Cardiac muscle cell (in vitro differentiated cells and primary cell): ENCODE results near the gene AREG. TPM values are rescaled to one million over a fixed set of nuclear protein-coding genes. Genes with fewer than 3 reads are reported as not detected.

ENCODE experiments used
- DNase-seq, 2 donors: peaks; one replicate each; pipeline versions ENCODE4 v3.0.0 to v3.0.0-alpha.2; 2010 to 2017; ENCODE audit warnings: low read depth in 1 of 2, low spot score in 1 of 2
- H3K27ac ChIP-seq: fragments of 200-600 bp; sonication (generic); 2 replicates; pipeline ENCODE4 v1.5.1; 2016
- H3K27me3 ChIP-seq: fragments of 200-600 bp; sonication (generic); 2 replicates; pipeline ENCODE4 v1.6.0; 2016; ENCODE audit warnings: control low read depth
- H3K36me3 ChIP-seq: fragments of 200-600 bp; sonication (generic); 2 replicates; pipeline ENCODE4 v1.5.1; 2016; ENCODE audit warnings: control low read depth
- H3K4me1 ChIP-seq: fragments of 200-600 bp; sonication (generic); 2 replicates; pipeline ENCODE4 v1.8.1; 2017; ENCODE audit warnings: low read depth, mild to moderate bottlenecking, mixed run types
- H3K4me3 ChIP-seq: fragments of 200-600 bp; sonication (generic); 2 replicates; pipeline ENCODE4 v1.5.1; 2016; ENCODE audit warnings: mild to moderate bottlenecking
- H3K9me3 ChIP-seq: fragments of 200-600 bp; sonication (generic); 2 replicates; pipeline ENCODE4 v1.5.1; 2017; ENCODE audit warnings: low read depth, mild to moderate bottlenecking, control low read depth
- polyA plus RNA-seq: library from polyadenylated mRNA; unstranded; fragments of >200 nt; fragmentation: Nextera tagmentation; extraction: Ambion mirVana; gene quantifications from 2 replicates; pipeline ENCODE4 v1.2.1, GENCODE V29; 2016
- total RNA-seq: library from RNA; depleted of rRNA; stranded (reverse); fragments of >200 nt; gene quantifications from 2 replicates; pipeline ENCODE4 v1.2.3, GENCODE V29; 2016
- TF ChIP-seq, protein P1 (sequence below): IDR thresholded peaks from 2 replicates; pipeline ENCODE4 v1.5.1; 2012; ENCODE audit warnings: low read depth, mild to moderate bottlenecking, low read length

The AREG gene
- total and polyA plus RNA-seq, 2 experiments from 2014 or later = 0.65 TPM; not detected in 1

DNA sequence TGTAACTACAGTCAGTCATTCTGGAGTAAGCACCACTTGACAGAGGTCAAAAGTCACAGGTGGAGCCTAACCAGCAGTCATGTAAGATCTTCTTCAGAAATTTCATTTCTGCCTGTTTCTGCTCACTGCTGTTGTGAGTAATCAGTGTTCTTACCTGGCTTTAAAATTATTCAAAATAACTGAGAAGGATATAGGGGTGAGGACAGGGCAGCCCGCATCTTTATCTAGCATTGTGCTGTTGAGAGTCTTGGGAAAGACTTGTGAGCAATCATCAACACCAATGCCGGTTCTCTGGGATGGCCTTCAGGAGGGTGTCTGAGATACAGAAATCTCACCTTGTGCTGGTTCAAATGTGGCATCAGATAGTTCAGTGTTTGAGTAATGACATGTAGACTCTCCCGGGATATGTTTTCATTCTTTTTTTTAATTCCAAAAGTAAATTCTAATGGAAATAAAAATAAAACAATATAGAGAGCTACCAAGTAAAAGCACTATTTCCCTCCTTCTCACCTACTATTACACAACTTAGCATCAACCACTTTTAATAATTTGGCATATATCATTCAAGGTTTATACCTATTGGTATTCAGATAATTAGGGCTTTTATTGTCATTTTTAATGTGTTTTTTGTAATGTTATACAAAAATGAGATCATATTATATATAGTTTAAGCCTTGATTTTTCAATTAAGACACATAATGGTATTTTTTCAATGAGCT lies 37.1 kb downstream of the AREG start:
- Histone ChIP-seq H3K4me3 (no peak overlapping the region), H3K27me3 (no peaks in the 10 kb centered on the region), H3K4me1 (no peaks in the 10 kb centered on the region), H3K27ac (no peak overlapping the region), H3K9me3 (no peaks in the 10 kb centered on the region), H3K36me3 (no peaks in the 10 kb centered on the region)
- no peak for DNase-seq
- TF ChIP-seq, protein P1, sequence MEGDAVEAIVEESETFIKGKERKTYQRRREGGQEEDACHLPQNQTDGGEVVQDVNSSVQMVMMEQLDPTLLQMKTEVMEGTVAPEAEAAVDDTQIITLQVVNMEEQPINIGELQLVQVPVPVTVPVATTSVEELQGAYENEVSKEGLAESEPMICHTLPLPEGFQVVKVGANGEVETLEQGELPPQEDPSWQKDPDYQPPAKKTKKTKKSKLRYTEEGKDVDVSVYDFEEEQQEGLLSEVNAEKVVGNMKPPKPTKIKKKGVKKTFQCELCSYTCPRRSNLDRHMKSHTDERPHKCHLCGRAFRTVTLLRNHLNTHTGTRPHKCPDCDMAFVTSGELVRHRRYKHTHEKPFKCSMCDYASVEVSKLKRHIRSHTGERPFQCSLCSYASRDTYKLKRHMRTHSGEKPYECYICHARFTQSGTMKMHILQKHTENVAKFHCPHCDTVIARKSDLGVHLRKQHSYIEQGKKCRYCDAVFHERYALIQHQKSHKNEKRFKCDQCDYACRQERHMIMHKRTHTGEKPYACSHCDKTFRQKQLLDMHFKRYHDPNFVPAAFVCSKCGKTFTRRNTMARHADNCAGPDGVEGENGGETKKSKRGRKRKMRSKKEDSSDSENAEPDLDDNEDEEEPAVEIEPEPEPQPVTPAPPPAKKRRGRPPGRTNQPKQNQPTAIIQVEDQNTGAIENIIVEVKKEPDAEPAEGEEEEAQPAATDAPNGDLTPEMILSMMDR = no peak

DNA sequence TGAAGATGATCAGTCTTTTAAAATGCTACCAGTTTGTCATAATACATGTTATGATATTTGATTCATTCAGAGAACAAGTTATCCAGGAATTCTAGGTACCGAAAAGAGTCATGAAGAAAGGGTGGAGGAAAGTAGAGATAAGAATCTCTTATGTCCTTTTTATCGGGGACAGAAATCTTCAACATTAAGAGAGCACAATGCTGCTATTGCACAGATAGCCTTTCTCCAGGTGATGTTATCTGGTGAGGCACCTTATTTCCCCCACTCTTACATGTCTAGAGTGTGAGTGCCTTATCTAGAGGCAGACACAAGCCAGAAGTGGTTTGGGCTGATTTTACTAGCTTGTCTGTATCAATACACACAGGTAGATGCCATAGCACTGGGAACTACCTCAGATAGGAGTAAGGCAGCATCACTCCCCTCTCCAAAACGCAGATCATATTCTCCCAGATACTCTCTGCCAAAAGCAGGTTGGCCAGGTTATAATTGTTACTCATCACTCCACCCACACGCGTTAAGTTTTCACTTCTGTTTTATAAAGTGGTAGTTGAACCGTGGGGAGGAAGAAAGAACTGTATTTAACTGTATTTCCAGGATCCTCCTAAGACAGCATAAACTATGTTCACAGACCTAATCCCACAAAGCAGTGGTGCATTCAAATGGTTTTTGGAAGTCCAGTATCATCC lies 38.4 kb downstream of the AREG start:
- no peak overlapping the region for H3K27ac ChIP-seq
- no peak overlapping the region for H3K4me3 ChIP-seq
- no peaks in the 10 kb centered on the region for H3K36me3 ChIP-seq
- TF ChIP-seq, protein P1 = no peak
- H3K27me3 ChIP-seq = no peaks in the 10 kb centered on the region
- no peaks in the 10 kb centered on the region for H3K4me1 ChIP-seq
- DNase-seq = no peak
- H3K9me3 ChIP-seq = no peaks in the 10 kb centered on the region

DNA sequence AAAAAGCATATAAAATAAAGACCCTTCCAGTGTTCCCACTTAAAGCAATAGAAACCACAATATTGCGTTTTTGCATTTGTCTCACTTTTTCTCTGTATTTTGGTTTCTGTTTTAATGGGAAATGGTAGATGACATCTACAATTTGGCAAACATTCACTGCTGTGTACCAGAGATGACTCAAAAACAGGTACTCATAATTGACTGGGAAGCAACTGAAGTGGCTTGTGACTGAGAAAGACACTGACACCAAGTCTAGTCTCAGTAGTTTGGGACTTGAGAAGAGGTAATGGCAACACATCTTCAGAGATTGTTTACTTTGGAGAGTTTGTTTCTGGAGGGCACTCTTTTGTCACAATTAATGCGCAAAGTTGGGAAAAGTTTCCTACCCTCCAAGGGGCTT lies 42.0 kb downstream of the AREG start:
- Histone ChIP-seq H3K4me3 (no peak overlapping the region), H3K9me3 (no peaks in the 10 kb centered on the region), H3K4me1 (no peaks in the 10 kb centered on the region), H3K27ac (no peak overlapping the region), H3K27me3 (no peaks in the 10 kb centered on the region), H3K36me3 (no peaks in the 10 kb centered on the region)
- no peak for DNase-seq
- TF ChIP-seq, protein P1 = no peak

DNA sequence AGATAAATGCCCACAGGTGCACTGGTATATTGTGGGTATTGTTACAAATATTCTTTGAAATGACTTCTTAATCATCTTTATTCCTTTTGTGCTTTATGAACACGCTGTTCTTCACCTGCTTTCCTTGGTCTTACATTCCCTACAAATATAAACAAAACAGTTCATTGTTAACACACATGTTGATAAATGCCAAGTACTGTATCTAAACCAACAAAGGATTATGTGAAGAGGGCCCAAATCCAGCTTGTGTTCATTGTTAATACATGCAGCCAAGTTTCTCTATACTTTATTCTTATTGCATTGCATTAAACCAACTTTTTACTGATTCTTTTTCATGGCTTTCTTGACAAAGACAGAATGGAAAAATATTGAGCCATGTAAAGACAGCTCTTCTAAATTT lies 42.8 kb downstream of the AREG start:
- no peak for DNase-seq
- Histone ChIP-seq H3K36me3 (no peaks in the 10 kb centered on the region), H3K4me1 (no peaks in the 10 kb centered on the region), H3K27me3 (no peaks in the 10 kb centered on the region), H3K4me3 (no peak overlapping the region), H3K27ac (no peak overlapping the region), H3K9me3 (no peaks in the 10 kb centered on the region)
- TF ChIP-seq, protein P1 = no peak

DNA sequence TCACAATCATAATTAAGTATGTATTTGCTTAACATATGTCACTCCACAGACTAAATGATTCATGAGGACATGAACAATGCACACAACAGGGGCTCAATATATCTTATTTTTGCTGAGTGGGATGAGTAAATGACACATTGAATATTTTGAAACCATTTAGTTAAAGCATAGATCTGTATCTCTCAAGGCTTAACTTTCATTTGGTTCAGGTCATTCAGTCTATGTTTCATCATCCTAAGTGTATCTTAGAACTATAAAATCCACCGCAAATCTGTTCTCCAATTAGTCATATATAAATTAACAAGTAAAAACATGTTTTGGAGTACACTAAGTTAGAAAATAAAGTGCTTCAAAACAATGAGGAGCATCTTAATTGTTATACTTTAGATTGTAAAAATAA lies 45.8 kb downstream of the AREG start:
- Histone ChIP-seq H3K4me1 (no peaks in the 10 kb centered on the region), H3K27me3 (no peaks in the 10 kb centered on the region), H3K27ac (no peak overlapping the region), H3K36me3 (no peaks in the 10 kb centered on the region), H3K4me3 (no peak overlapping the region), H3K9me3 (no peaks in the 10 kb centered on the region)
- DNase-seq = no peak
- TF ChIP-seq, protein P1 = no peak
